Right atrium auricular region (tissue), 2 donors: ENCODE measurements around the gene SERPINB8. TPM values are rescaled to one million over a fixed set of nuclear protein-coding genes. Genes with fewer than 3 reads are reported as not detected.
A peak's percentile ranks its signal among the peaks of the same experiment; 100 is the strongest.

Experiments used
- DNase-seq: peaks from one replicate; pipeline ENCODE4 v3.0.0-alpha.2; 2019; ENCODE audit warnings: low spot score
- H3K27ac ChIP-seq, 2 donors: fragments of 200-600 bp; sonication (generic); 1 replicate in 1 of 2; 2 replicates in 1 of 2; pipeline ENCODE4 v1.5.1; 2016 to 2019
- H3K27me3 ChIP-seq, 2 donors: fragments of 200-600 bp; sonication (generic); one replicate each; pipeline versions ENCODE4 v1.5.1 to v1.6.0; 2017 to 2019
- H3K36me3 ChIP-seq: fragments of 200-600 bp; sonication (generic); one replicate; pipeline ENCODE4 v1.5.1; 2016
- H3K4me1 ChIP-seq, 2 donors: fragments of 200-600 bp; sonication (generic); one replicate each; pipeline versions ENCODE4 v1.5.1 to v1.6.0; 2017 to 2019
- H3K4me3 ChIP-seq, 2 donors: fragments of 200-600 bp; sonication (generic); 1 replicate in 1 of 2; 2 replicates in 1 of 2; pipeline ENCODE4 v1.5.1; 2017 to 2019; ENCODE audit warnings: mild to moderate bottlenecking in 1 of 2, moderate library complexity in 1 of 2
- H3K9me3 ChIP-seq, 2 donors: fragments of 200-600 bp; sonication (generic); one replicate each; pipeline ENCODE4 v1.5.1; 2019
- total RNA-seq, 2 donors: library from RNA; depleted of rRNA; stranded (reverse); fragments of >200 nt; gene quantifications; one replicate each; pipeline ENCODE4 v1.1.0, GENCODE V29; 2016
- TF ChIP-seq, protein P1 (sequence below), 2 donors: fragments of 200-600 bp; sonication (generic); IDR thresholded peaks; one replicate each; pipeline ENCODE4 v1.5.1; 2019; ENCODE audit warnings: antibody characterized with exemption in 2 of 2

Gene SERPINB8
- total RNA-seq, 2 donors from 2014 or later: 3.4 to 8.4 TPM

DNA sequence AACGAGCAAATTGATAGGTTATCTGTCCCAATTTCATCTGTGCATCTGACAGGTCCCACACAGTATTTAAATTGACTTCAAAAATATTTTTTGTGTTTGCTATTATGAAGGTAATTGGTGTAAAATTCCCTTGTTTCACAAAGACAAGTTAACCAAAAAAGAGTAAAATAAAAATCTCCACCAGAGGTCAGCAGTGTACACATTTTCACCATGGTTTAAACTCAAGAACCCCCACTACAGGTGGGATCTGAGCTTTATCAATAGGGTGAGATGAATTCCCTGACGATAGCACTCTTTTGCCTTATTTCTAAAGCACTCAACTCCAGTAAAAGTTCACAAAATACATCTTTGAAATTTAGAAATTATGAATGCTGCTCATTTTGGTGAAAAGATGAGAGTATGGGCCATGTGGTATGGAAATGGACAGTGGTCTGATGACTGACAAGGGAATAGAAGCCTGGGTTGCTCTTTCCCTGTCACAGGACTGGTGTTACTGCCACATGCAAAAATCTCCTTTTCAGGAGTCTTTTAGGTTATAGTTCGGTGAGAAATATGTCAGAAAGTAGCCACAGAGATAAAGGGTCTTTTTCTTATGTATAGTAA is 68.0 kb downstream of the SERPINB8 start:
- H3K27me3 ChIP-seq: no peaks in the 10 kb centered on the region
- no peak for DNase-seq
- H3K4me1 ChIP-seq: no peaks in the 10 kb centered on the region
- H3K36me3 ChIP-seq: no peaks in the 10 kb centered on the region
- no peak overlapping the region for H3K4me3 ChIP-seq
- no peak overlapping the region for H3K27ac ChIP-seq
- H3K9me3 ChIP-seq: no peaks in the 10 kb centered on the region
- TF ChIP-seq, protein P1, sequence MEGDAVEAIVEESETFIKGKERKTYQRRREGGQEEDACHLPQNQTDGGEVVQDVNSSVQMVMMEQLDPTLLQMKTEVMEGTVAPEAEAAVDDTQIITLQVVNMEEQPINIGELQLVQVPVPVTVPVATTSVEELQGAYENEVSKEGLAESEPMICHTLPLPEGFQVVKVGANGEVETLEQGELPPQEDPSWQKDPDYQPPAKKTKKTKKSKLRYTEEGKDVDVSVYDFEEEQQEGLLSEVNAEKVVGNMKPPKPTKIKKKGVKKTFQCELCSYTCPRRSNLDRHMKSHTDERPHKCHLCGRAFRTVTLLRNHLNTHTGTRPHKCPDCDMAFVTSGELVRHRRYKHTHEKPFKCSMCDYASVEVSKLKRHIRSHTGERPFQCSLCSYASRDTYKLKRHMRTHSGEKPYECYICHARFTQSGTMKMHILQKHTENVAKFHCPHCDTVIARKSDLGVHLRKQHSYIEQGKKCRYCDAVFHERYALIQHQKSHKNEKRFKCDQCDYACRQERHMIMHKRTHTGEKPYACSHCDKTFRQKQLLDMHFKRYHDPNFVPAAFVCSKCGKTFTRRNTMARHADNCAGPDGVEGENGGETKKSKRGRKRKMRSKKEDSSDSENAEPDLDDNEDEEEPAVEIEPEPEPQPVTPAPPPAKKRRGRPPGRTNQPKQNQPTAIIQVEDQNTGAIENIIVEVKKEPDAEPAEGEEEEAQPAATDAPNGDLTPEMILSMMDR (IDR thresholded peaks at IDR 0.05): peak in 1 of 2 donors; percentile 67

Other genes starting within 250 kb of the SERPINB8 start
- under 1 TPM in 1 of 2 donors, not detected in 1; 0.71 TPM for gene SERPINB7, start 194.7 kb upstream of the SERPINB8 start, total RNA-seq
- gene SERPINB2, start 82.4 kb upstream of the SERPINB8 start, total RNA-seq: 1 to 10 TPM in 1 of 2 donors, under 1 TPM in 1; 0.94 to 2.3 TPM
- gene SERPINB10, start 62.1 kb upstream of the SERPINB8 start, total RNA-seq: under 1 TPM in 1 of 2 donors, not detected in 1; 0.47 TPM
- gene HMSD, start 20.8 kb upstream of the SERPINB8 start, total RNA-seq: under 1 TPM in 1 of 2 donors, not detected in 1; 0.48 TPM
- gene LINC00305, start 179.0 kb downstream of the SERPINB8 start, total RNA-seq: not detected